ENCODE measurements around the gene MYBPC1. TPM values are rescaled to one million over a fixed set of nuclear protein-coding genes. Genes with fewer than 3 reads are reported as not detected.

The MYBPC1 gene
- polyA plus RNA-seq, 1 of the 3 experiments (the other 2 are of a cell fraction), result not detected

- Histone ChIP-seq H3K36me3 (replicated peaks in 1 of 2; ENCODE audit: control insufficient read depth in 1 of 2, insufficient read depth in 2 of 2, low read length in 1 of 2) (no peaks in the 10 kb centered on the region), H3F3A (replicated peaks; ENCODE audit: insufficient read depth) (no peaks in the 10 kb centered on the region), H3K4me2 (no peak overlapping the region), H3K4me3 (ENCODE audit: low read depth in 2 of 2, low read length in 1 of 2) (no peak overlapping the region), H3K9ac (no peak overlapping the region), H3K9me2 (no peaks in the 10 kb centered on the region), H3K27me3 (ENCODE audit: insufficient read depth) (peaks cover 10% of the 10 kb centered on the region; the same call in 1 of the 2 replicates), H3K9me3 (no peaks in the 10 kb centered on the region), H3K27ac (ENCODE audit: low read depth in 2 of 2, low read length in 1 of 2) (no peak overlapping the region), H3K4me1 (ENCODE audit: control insufficient read depth in 1 of 2, insufficient read depth in 2 of 2, low read depth in 1 of 2, low read length in 1 of 2) (no peaks in the 10 kb centered on the region; a peak in 1 of 4 replicates), H4K20me1 (ENCODE audit: insufficient read depth) (no peaks in the 10 kb centered on the region), H3K79me2 (ENCODE audit: insufficient read depth) (no peaks in the 10 kb centered on the region), H2AFZ (ENCODE audit: low read depth) (no peak overlapping the region)
- TF ChIP-seq MEF2A (IDR thresholded peaks at IDR 0.05; ENCODE audit: borderline replicate concordance, low read depth) (no peak), REST (IDR thresholded peaks at IDR 0.05; ENCODE audit: low read depth, low read length) (no peak), MXI1 (IDR thresholded peaks at IDR 0.05; ENCODE audit: low read depth, low read length) (no peak), RCOR1 (IDR thresholded peaks at IDR 0.05; ENCODE audit: low read length) (no peak), CTCF (IDR thresholded peaks at IDR 0.05) (no peak), JUND (IDR thresholded peaks at IDR 0.05) (no peak), TCF12 (IDR thresholded peaks at IDR 0.05) (no peak), FOSL2 (IDR thresholded peaks at IDR 0.05; ENCODE audit: borderline replicate concordance, low read depth) (no peak), CHD2 (IDR thresholded peaks at IDR 0.05; ENCODE audit: low read length, partially characterized antibody) (no peak), SMC3 (IDR thresholded peaks at IDR 0.05; ENCODE audit: low read depth, low read length) (no peak), GATA2 (CRISPR knock-in tag; IDR thresholded peaks at IDR 0.05) (no peak)
- POLR2A ChIA-PET, result no interaction called here
- WGBS (ENCODE audit: low lambda C conversion rate), result 9% methylated on average over 4 of the region's 4 CpGs
- CTCF ChIA-PET, result interaction anchor here (0.8 to 1.4 kb wide), 2 partner anchors 194 to 825 kb away, joined by 3 read pairs; no protein-coding TSS in a partner anchor
- no peak for DNase-seq
Observed at GRCh38 chr12:101566318-101566717, 28.5 kb upstream of the MYBPC1 start.

DNA sequence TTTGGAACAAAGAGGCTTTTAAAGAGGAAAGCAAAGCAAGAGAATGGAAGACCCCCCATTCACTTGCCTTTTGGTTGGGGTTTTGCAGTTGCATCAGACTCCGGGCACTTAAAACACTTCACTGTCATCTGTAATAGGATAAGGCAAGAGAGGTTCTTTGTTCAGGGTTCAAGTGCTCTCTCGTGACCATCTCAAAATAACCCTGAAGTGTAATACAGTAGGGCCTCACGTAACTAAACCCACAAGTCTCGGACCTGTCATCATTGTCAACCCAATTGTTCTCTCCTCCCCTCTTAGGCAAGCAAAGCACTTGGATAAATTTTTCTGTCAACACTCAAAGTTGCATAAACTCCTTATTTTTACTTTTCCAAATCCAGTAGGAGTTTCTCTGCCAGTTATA lies 26.9 kb upstream of the MYBPC1 start:
- Histone ChIP-seq H3K79me2 (ENCODE audit: insufficient read depth) (no peaks in the 10 kb centered on the region), H3K27ac (ENCODE audit: low read depth in 2 of 2, low read length in 1 of 2) (no peak overlapping the region), H3K4me1 (ENCODE audit: control insufficient read depth in 1 of 2, insufficient read depth in 2 of 2, low read depth in 1 of 2, low read length in 1 of 2) (no peaks in the 10 kb centered on the region; a peak in 1 of 4 replicates), H3K4me2 (no peak overlapping the region), H3K9me2 (no peaks in the 10 kb centered on the region), H3K4me3 (ENCODE audit: low read depth in 2 of 2, low read length in 1 of 2) (no peak overlapping the region), H3K27me3 (ENCODE audit: insufficient read depth) (peaks cover 10% of the 10 kb centered on the region; the same call in 1 of the 2 replicates), H3K36me3 (replicated peaks in 1 of 2; ENCODE audit: control insufficient read depth in 1 of 2, insufficient read depth in 2 of 2, low read length in 1 of 2) (no peaks in the 10 kb centered on the region), H3K9me3 (no peaks in the 10 kb centered on the region), H3F3A (replicated peaks; ENCODE audit: insufficient read depth) (no peaks in the 10 kb centered on the region), H2AFZ (ENCODE audit: low read depth) (no peak overlapping the region), H3K9ac (no peak overlapping the region), H4K20me1 (ENCODE audit: insufficient read depth) (no peaks in the 10 kb centered on the region)
- DNase-seq, result no peak
- CTCF ChIA-PET, result interaction anchor here (0.7 kb wide), 1 partner anchor 264 kb away, joined by 3 read pairs; no protein-coding TSS in a partner anchor
- POLR2A ChIA-PET, result no interaction called here
- WGBS (ENCODE audit: low lambda C conversion rate), result 25% methylated on average over 4 of the region's 4 CpGs
- no peak for TF ChIP-seq GABPA (IDR thresholded peaks at IDR 0.05; ENCODE audit: low read depth)
- no peak for TF ChIP-seq GATA2 (CRISPR knock-in tag; IDR thresholded peaks at IDR 0.05)

All from SK-N-SH (cell line).